ENCODE results near the gene TMTC1. TPM values are rescaled to one million over a fixed set of nuclear protein-coding genes. Genes with fewer than 3 reads are reported as not detected.
A peak's percentile ranks its signal among the peaks of the same experiment; 100 is the strongest.

Gene TMTC1
- polyA plus RNA-seq, 1 of the 3 experiments (the other 2 are of a cell fraction), result 0.13 TPM

DNA sequence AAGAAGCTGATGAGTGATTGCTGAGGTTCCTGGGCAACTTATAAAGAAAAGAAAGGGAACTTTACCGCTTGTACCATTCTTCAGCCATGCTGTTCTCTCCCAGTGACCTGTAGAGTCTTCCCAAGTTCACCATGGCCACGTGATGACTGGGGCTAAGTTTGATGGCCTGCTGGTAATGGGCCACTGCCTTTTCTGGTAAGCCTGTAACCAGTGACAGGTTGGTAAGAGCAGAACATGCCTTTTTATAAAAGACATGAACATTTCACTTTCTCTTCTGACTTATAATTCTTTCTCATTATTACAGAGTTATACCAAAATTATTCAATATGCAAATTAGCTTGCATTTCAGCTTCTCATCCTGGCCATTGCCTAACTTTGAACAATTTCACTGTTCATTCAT lies 265.3 kb downstream of the TMTC1 start:
- no peaks in the 10 kb centered on the region for H3K36me3 ChIP-seq (replicated peaks in 1 of 2; ENCODE audit: control insufficient read depth in 1 of 2, insufficient read depth in 2 of 2, low read length in 1 of 2)
- H4K20me1 ChIP-seq (ENCODE audit: insufficient read depth), result no peaks in the 10 kb centered on the region
- no peaks in the 10 kb centered on the region for H3K9me2 ChIP-seq
- H3K9ac ChIP-seq, result no peak overlapping the region
- no peak overlapping the region for H2AFZ ChIP-seq (ENCODE audit: low read depth)
- H3F3A ChIP-seq (replicated peaks; ENCODE audit: insufficient read depth), result no peaks in the 10 kb centered on the region
- H3K79me2 ChIP-seq (ENCODE audit: insufficient read depth), result no peaks in the 10 kb centered on the region
- CTCF ChIA-PET, result interaction anchor here (0.7 to 3.8 kb wide), 9 partner anchors 11 to 1496 kb away, joined by 3 to 32 read pairs (median 5); no protein-coding TSS in a partner anchor
- H3K27me3 ChIP-seq (ENCODE audit: insufficient read depth), result no peaks in the 10 kb centered on the region
- POLR2A ChIA-PET, result no interaction called here
- no peak overlapping the region for H3K4me3 ChIP-seq (ENCODE audit: low read depth in 2 of 2, low read length in 1 of 2)
- H3K27ac ChIP-seq (ENCODE audit: low read depth in 2 of 2, low read length in 1 of 2), result no peak overlapping the region
- H3K9me3 ChIP-seq, result no peaks in the 10 kb centered on the region
- TF ChIP-seq EZH2phosphoT487 (IDR thresholded peaks at IDR 0.05; ENCODE audit: borderline replicate concordance, low read depth), result no peak
- TF ChIP-seq RAD21 (IDR thresholded peaks at IDR 0.05; ENCODE audit: low read length), result no peak
- no peak for TF ChIP-seq TAF1 (IDR thresholded peaks at IDR 0.05; ENCODE audit: borderline replicate concordance, low read depth, low read length)
- TF ChIP-seq GABPA (IDR thresholded peaks at IDR 0.05; ENCODE audit: low read depth), result no peak
- TF ChIP-seq, protein P1, sequence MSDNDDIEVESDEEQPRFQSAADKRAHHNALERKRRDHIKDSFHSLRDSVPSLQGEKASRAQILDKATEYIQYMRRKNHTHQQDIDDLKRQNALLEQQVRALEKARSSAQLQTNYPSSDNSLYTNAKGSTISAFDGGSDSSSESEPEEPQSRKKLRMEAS (IDR thresholded peaks at IDR 0.05; ENCODE audit: low read depth), result no peak
- TF ChIP-seq SMC3 (IDR thresholded peaks at IDR 0.05; ENCODE audit: low read depth, low read length), result no peak
- TF ChIP-seq MEF2A (IDR thresholded peaks at IDR 0.05; ENCODE audit: borderline replicate concordance, low read depth), result no peak
- WGBS (ENCODE audit: low lambda C conversion rate), result 23% methylated on average over 2 of the region's 2 CpGs
- DNase-seq, result no peak
- H3K4me2 ChIP-seq, result no peak overlapping the region
- no peaks in the 10 kb centered on the region; a peak in 1 of 4 replicates for H3K4me1 ChIP-seq (ENCODE audit: control insufficient read depth in 1 of 2, insufficient read depth in 2 of 2, low read depth in 1 of 2, low read length in 1 of 2)

- H3K9me2 ChIP-seq, result no peaks in the 10 kb centered on the region
- H4K20me1 ChIP-seq (ENCODE audit: insufficient read depth), result no peaks in the 10 kb centered on the region
- H3K9me3 ChIP-seq, result no peaks in the 10 kb centered on the region
- H3F3A ChIP-seq (replicated peaks; ENCODE audit: insufficient read depth), result no peaks in the 10 kb centered on the region
- no peaks in the 10 kb centered on the region for H3K36me3 ChIP-seq (replicated peaks in 1 of 2; ENCODE audit: control insufficient read depth in 1 of 2, insufficient read depth in 2 of 2, low read length in 1 of 2)
- no peak for DNase-seq
- no peaks in the 10 kb centered on the region for H3K27me3 ChIP-seq (ENCODE audit: insufficient read depth)
- POLR2A ChIA-PET, result no interaction called here
- 82% methylated on average over 7 of the region's 7 CpGs for WGBS (ENCODE audit: low lambda C conversion rate)
- no peak overlapping the region for H3K4me2 ChIP-seq
- H3K4me1 ChIP-seq (ENCODE audit: control insufficient read depth in 1 of 2, insufficient read depth in 2 of 2, low read depth in 1 of 2, low read length in 1 of 2), result no peaks in the 10 kb centered on the region; a peak in 1 of 4 replicates
- no peak overlapping the region for H2AFZ ChIP-seq (ENCODE audit: low read depth)
- no peak overlapping the region for H3K4me3 ChIP-seq (ENCODE audit: low read depth in 2 of 2, low read length in 1 of 2)
- H3K27ac ChIP-seq (ENCODE audit: low read depth in 2 of 2, low read length in 1 of 2), result no peak overlapping the region
- H3K9ac ChIP-seq, result no peak overlapping the region
- TF ChIP-seq, protein P2, sequence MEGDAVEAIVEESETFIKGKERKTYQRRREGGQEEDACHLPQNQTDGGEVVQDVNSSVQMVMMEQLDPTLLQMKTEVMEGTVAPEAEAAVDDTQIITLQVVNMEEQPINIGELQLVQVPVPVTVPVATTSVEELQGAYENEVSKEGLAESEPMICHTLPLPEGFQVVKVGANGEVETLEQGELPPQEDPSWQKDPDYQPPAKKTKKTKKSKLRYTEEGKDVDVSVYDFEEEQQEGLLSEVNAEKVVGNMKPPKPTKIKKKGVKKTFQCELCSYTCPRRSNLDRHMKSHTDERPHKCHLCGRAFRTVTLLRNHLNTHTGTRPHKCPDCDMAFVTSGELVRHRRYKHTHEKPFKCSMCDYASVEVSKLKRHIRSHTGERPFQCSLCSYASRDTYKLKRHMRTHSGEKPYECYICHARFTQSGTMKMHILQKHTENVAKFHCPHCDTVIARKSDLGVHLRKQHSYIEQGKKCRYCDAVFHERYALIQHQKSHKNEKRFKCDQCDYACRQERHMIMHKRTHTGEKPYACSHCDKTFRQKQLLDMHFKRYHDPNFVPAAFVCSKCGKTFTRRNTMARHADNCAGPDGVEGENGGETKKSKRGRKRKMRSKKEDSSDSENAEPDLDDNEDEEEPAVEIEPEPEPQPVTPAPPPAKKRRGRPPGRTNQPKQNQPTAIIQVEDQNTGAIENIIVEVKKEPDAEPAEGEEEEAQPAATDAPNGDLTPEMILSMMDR (IDR thresholded peaks at IDR 0.05), result 0 out of 2 replicates have a peak, but pooled peaks have one; percentile 10
- TF ChIP-seq RAD21 (IDR thresholded peaks at IDR 0.05; ENCODE audit: low read length) (0 out of 2 replicates have a peak, but pooled peaks have one; percentile 16), POLR2AphosphoS5 (IDR thresholded peaks at IDR 0.05; ENCODE audit: low read depth, low read length) (no peak), ELF1 (IDR thresholded peaks at IDR 0.05) (no peak)
- no peaks in the 10 kb centered on the region for H3K79me2 ChIP-seq (ENCODE audit: insufficient read depth)
- CTCF ChIA-PET, result interaction anchor here (0.9 to 1.7 kb wide), 2 partner anchors 11 to 1290 kb away, joined by 4 to 8 read pairs; no protein-coding TSS in a partner anchor
Observed at GRCh38 chr12:29517264-29517663, 266.5 kb downstream of the TMTC1 start.
